Esophagus (tissue), 2 donors: Measurements from ENCODE around the gene CROCC. TPM values are rescaled to one million over a fixed set of nuclear protein-coding genes. Genes with fewer than 3 reads are reported as not detected.
"Not testable (repeated sequence)": the region's sequence is repeated elsewhere in the genome, so short reads cannot be mapped to it uniquely, and the experiment has no call there.

Experiments
- H3K27ac ChIP-seq, 2 donors: one replicate each; pipeline ENCODE4 v1.5.1; 2013; ENCODE audit warnings: low read depth in 2 of 2, mild to moderate bottlenecking in 2 of 2, inconsistent platforms in 1 of 2, low read length in 1 of 2, moderate library complexity in 1 of 2
- H3K27me3 ChIP-seq, 2 donors: one replicate each; pipeline ENCODE4 v1.6.1; 2013; ENCODE audit warnings: low read length in 2 of 2, control low read depth in 1 of 2, mild to moderate bottlenecking in 1 of 2; ENCODE audit not compliant: insufficient read depth in 2 of 2, control insufficient read depth in 1 of 2
- H3K36me3 ChIP-seq, 2 donors: one replicate each; pipeline ENCODE4 v1.6.1; 2013; ENCODE audit warnings: low read length in 1 of 2; ENCODE audit not compliant: control insufficient read depth in 2 of 2, insufficient read depth in 2 of 2
- H3K4me1 ChIP-seq, 2 donors: one replicate each; pipeline ENCODE4 v1.6.1; 2013; ENCODE audit warnings: low read length in 1 of 2; ENCODE audit not compliant: control insufficient read depth in 2 of 2, insufficient read depth in 2 of 2
- H3K4me3 ChIP-seq, 2 donors: one replicate each; pipeline ENCODE4 v1.5.1; 2013; ENCODE audit warnings: low read length in 2 of 2, mild to moderate bottlenecking in 2 of 2, low read depth in 1 of 2, moderate library complexity in 1 of 2
- H3K9me3 ChIP-seq, 2 donors: one replicate each; pipeline ENCODE4 v1.6.1; 2013; ENCODE audit warnings: mild to moderate bottlenecking in 2 of 2, low read depth in 1 of 2, low read length in 1 of 2, moderate library complexity in 1 of 2; ENCODE audit not compliant: control insufficient read depth in 2 of 2, insufficient read depth in 1 of 2
- WGBS, 2 donors: extraction: QIAGEN DNeasy Blood & Tissue Kit; methylation state at CpG; one replicate each; pipeline ENCODE4 v1.1.7; 2013; 5-methylcytosine and 5-hydroxymethylcytosine counted together
- polyA plus RNA-seq, 2 donors: library from polyadenylated mRNA; stranded (reverse); fragments of 200-250 nt; gene quantifications; one replicate each; pipeline ENCODE4 v1.2.3, GENCODE V29; 2013
- donor health status: healthy with polysubstance abuse.
- donor health status: Bipolar disorder and iron deficiency.

Gene CROCC, protein sequence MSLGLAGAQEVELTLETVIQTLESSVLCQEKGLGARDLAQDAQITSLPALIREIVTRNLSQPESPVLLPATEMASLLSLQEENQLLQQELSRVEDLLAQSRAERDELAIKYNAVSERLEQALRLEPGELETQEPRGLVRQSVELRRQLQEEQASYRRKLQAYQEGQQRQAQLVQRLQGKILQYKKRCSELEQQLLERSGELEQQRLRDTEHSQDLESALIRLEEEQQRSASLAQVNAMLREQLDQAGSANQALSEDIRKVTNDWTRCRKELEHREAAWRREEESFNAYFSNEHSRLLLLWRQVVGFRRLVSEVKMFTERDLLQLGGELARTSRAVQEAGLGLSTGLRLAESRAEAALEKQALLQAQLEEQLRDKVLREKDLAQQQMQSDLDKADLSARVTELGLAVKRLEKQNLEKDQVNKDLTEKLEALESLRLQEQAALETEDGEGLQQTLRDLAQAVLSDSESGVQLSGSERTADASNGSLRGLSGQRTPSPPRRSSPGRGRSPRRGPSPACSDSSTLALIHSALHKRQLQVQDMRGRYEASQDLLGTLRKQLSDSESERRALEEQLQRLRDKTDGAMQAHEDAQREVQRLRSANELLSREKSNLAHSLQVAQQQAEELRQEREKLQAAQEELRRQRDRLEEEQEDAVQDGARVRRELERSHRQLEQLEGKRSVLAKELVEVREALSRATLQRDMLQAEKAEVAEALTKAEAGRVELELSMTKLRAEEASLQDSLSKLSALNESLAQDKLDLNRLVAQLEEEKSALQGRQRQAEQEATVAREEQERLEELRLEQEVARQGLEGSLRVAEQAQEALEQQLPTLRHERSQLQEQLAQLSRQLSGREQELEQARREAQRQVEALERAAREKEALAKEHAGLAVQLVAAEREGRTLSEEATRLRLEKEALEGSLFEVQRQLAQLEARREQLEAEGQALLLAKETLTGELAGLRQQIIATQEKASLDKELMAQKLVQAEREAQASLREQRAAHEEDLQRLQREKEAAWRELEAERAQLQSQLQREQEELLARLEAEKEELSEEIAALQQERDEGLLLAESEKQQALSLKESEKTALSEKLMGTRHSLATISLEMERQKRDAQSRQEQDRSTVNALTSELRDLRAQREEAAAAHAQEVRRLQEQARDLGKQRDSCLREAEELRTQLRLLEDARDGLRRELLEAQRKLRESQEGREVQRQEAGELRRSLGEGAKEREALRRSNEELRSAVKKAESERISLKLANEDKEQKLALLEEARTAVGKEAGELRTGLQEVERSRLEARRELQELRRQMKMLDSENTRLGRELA (N-terminal part only)
- 10 to 100 TPM; 15.5 to 64.1 TPM for polyA plus RNA-seq

DNA sequence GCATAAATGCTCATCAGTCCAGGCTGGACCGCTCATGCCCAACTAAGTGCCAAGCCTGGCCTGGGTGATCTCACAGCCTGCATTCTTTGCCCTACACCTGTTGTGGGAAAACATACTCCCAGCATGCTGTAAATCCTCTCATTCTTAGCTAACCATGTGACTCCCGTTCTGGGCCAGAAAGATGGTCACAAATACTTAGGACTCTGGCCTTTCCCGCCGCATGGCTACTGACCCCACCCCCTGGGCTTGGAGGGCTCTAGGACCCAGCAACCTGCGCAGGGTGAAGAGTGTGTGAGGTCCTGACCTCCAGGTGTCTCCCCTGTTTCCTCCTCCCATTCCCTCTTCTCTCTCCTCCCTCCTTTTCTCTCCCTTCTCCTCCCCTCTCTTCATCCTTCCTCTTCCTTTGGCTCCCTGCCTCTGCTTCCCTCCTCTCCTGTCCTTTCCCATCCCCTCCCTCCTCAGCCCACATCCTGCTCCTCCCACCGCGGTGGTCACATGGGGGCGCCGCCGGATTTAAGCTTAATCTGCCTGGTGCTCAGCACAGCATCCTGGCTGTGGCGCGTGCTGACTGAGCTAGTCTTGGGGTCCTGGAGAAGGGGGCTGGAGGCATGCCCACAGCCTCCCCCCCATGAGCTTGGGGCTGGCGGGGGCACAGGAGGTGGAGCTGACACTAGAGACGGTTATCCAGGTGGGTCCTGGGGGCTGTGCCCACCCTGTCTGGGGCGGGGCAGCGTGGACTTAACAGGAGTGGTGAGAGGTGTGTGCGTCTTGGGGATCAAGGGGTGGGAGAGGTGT, at the start of gene CROCC:
Gene CROCC (plus strand): TSS at position 541 of the 795 bp plus-strand sequence. CDS start 88 bp downstream, at position 629.
- 29 to 38% methylated on average over 17 of the region's 17 CpGs for WGBS, 2 donors
- Histone ChIP-seq H3K27ac (no peak within 1 kb of the TSS), H3K4me1 (peaks cover 9 to 32% of the 10 kb centered on the region in 2 donors), H3K4me3 (no peak within 1 kb of the TSS), H3K36me3 (no peaks in the 10 kb centered on the region), H3K27me3 (no peaks in the 10 kb centered on the region), H3K9me3 (no peaks in the 10 kb centered on the region)

DNA sequence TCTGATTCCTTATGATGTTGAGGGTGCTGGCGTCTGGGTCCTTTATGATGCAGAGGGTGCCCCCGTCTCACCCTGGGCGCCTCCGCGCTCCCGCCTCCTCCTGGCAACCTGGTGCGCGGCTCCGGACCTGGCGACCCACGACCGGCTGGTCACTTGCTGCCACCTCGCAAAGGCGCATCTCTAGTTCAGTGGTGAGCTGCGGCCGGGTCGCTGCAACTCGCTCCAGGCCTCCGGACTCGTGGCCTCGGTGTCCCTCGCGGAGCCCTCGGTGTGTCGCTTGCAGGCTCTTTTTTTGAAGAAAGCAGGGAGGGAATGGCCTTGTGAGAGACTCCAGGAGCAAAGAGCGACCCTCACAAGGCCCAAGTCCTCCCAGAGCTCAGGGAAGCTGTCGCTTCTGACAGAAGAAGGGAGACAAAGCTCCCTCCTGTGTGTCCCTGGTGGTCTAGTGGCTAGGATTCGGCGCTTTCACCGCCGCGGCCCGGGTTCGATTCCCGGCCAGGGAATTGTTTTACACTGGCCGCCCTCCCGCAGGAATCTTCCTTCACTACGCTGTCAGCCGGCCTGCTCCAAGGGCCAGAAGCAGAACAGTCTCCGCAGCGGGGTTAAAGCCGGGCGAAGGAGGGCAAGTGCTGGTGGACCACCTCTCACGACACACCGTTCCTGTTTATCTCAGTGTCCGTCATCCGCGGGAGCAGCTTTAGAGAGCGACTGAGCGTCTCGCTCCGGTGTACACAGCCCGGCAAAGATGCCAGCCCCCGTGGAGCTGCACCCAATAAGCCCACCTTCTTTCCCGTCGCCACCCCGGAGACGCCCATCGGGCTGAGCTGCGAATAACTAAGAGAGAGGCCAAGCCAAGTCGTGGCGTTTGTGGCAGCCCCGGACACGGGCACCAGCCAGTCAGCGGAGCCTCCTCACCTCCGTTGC, 49.3 kb upstream of the CROCC start:
- H3K4me3 ChIP-seq, result peak overlapping the region; percentile 29 to 31
- H3K9me3 ChIP-seq, H3K27me3 ChIP-seq, H3K36me3 ChIP-seq, H3K27ac ChIP-seq, H3K4me1 ChIP-seq: not testable (repeated sequence)
- 25 to 26% methylated on average over 59 of the region's 66 CpGs for WGBS, 2 donors

DNA sequence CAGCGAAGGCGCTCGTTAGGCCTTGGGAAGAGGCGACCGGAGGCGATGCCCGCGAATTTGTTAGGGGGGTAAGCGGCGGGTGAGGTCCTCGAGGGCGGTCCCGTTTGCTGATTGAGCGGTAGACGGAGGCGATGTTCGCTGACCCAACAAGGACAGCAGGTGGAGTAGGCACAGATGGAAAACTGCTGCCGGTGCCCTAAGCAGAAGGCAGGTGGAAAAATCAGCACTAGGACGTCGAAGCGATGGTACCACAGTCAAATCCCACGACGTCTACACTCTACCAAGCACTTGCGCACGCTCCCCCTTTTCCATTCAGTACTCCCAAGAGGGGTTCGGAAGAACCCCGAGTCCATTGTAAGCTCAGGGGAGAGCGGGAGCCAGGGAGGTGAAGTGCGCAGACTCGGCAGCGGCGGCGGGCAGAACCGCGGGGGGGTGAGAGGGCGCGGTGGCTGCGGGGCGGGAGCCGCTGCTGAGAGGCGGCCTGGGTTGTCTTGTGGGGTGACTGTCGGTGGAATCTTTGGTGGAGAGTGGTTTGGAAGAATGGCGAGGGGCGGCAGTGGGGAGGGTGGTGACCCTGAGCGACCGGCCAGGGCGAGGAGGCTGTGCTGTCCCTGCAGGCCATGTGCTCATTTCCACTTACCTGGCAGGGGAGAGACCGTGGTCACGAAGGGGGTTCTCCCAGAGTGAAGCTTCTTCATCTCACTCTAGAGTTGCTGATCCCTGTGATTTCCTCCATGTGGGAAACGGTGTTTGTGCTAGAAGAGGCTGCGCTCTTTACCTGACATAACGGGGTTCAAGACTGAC, 48.5 kb upstream of the CROCC start:
- H3K27ac ChIP-seq, result not testable (repeated sequence)

DNA sequence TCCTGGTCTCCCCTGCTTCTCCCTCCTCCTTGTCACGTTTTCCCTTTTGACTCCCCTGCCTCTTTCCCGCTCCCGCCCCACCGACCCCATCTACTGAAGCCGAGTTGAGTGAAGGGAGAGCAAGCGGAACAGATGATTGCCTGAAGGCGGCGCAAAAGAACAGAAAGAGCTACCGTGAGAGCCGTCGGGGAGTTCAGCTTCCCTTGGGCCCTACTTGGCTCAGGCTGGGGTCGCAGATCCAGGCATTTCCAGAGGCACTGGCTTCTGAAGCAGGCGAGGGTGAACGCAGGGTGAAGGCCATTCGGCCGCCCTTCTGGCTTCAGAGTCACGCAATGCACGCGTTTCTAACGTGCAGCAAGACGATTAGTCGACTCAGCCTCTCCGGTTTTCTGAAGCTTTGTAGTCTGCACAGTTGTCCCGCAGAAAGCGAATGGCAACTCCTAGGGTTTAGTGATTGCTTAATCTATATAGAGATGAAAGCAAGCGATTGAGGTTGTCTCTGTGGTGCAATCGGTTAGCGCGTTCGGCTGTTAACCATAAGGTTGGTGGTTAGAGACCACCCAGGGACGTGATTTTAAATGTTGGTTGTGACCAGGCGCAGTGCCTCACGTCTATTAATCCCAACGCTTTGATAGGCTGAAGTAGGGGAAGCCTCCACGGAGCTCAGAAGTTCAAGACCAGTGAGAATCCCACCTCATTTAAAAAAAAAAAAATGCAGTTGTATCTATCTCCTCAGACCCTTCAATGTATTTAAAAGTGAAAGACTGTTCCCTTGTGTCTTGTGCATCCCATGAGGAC, 46.6 kb upstream of the CROCC start:
- H3K27me3 ChIP-seq, result not testable (repeated sequence)
- WGBS, 2 donors, result 35 to 53% methylated on average over 28 to 31 of the region's 35 CpGs

More for the DNA sequence above, 48.5 kb upstream of the CROCC start:
- WGBS, 2 donors, result 15 to 19% methylated on average over 38 to 42 of the region's 52 CpGs
- H3K27me3 ChIP-seq, H3K36me3 ChIP-seq, H3K9me3 ChIP-seq, H3K4me1 ChIP-seq: not testable (repeated sequence)
- H3K4me3 ChIP-seq, result peak overlapping the region in 1 of 2 donors; percentile 31

DNA sequence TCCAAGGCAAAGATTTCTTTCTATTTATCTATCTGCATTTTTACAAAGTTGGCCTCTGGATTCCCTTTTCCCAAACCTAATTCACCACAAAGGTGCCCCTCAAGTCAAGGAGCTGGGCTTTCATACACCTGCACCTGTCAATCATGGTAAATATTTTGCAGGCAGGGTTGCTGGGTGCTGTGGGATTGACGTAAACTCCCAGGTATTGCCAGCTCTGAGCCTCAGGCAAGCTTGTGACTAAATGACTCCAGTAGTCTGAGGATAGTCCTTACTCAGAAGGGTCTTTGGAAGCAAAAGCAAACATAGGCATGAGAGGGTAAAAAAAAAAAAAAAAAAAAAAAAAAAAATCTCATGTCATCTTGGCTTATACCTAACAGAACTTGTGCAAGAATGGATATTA, 40.0 kb upstream of the CROCC start:
- not testable (repeated sequence) for H3K4me1 ChIP-seq, H3K9me3 ChIP-seq, H3K27ac ChIP-seq, H3K27me3 ChIP-seq, H3K4me3 ChIP-seq, H3K36me3 ChIP-seq
- 67 to 71% methylated on average over 1 of the region's 1 CpG for WGBS, 2 donors

More for the DNA sequence above, 46.6 kb upstream of the CROCC start:
- not testable (repeated sequence) for H3K36me3 ChIP-seq, H3K4me1 ChIP-seq, H3K27ac ChIP-seq, H3K4me3 ChIP-seq, H3K9me3 ChIP-seq

DNA sequence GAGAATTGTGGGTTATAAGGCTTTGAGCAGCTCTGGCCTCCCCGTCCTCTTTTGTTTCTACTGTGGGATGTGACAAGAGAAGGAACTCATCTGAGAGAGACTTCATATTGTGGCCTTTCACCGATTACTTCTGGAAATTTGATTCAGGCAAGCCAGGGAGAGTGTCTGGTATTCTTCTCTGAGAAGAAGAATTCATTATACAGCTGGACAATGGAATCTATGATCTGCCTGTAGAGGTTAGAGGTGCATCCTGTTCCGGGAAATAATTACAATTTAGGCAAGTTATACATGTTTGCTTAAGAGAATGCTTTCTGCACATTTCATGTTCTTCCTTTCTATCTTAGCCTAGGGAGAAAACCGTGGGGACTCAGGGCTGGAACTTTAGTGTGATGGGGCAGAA, 38.7 kb upstream of the CROCC start:
- Histone ChIP-seq H3K4me1 (no peaks in the 10 kb centered on the region), H3K9me3 (no peaks in the 10 kb centered on the region), H3K27ac (no peak overlapping the region), H3K27me3 (no peaks in the 10 kb centered on the region), H3K36me3 (no peaks in the 10 kb centered on the region), H3K4me3 (no peak overlapping the region)
- 68 to 70% methylated on average over 4 of the region's 4 CpGs for WGBS, 2 donors

DNA sequence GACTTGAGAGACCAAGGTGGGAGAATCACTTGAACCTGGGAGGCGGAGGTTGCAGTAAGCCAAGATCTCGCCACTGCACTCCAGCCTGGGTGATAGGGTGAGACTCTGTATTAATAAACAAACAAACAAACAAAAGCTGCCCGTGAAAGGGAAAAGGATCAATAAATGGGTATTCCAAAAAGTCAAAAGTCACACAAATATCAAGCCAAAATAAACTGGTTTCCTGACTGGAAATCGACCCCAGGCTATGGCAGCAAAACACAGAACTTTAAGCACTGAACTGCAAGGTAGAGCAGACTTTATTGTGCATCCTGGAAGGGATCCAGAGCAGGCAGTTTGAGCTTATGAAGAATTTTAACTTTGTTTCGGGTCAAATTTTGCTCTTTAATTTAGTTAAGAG, 37.2 kb upstream of the CROCC start:
- H3K4me3 ChIP-seq, result not testable (repeated sequence)
- WGBS, 2 donors, result 74 to 79% methylated on average over 5 of the region's 5 CpGs

More for the DNA sequence above, 37.2 kb upstream of the CROCC start:
- H3K4me1 ChIP-seq, H3K27me3 ChIP-seq, H3K9me3 ChIP-seq, H3K36me3 ChIP-seq, H3K27ac ChIP-seq: not testable (repeated sequence)
